HPDE6-E6E7 (cell line): ENCODE measurements around the gene SMAD7.
A peak's percentile ranks its signal among the peaks of the same experiment; 100 is the strongest.

Experiments
- DNase-seq: peaks from one replicate; pipeline ENCODE4 v3.0.0; 2011; ENCODE audit warnings: missing footprints; ENCODE audit errors: extremely low spot score

SMAD7 gene

GRCh38 chr18:48986851-48987761 lies 36.3 kb upstream of the SMAD7 start:
- DNase-seq, result no peak

GRCh38 chr18:48985161-48985560 lies 34.4 kb upstream of the SMAD7 start:
- DNase-seq, result no peak

- no peak for DNase-seq
Measured at GRCh38 chr18:48983793-48984437, 33.1 kb upstream of the SMAD7 start.

GRCh38 chr18:48982266-48982665 lies 31.5 kb upstream of the SMAD7 start:
- no peak for DNase-seq

GRCh38 chr18:48979944-48980890 lies 29.5 kb upstream of the SMAD7 start:
- no peak for DNase-seq

- no peak for DNase-seq
Measured at GRCh38 chr18:48977914-48978313, 27.1 kb upstream of the SMAD7 start.

GRCh38 chr18:48975817-48976649 lies 25.3 kb upstream of the SMAD7 start:
- peak; percentile 100 for DNase-seq

GRCh38 chr18:48975120-48975816 lies 24.5 kb upstream of the SMAD7 start:
- DNase-seq, result no peak

GRCh38 chr18:48974304-48975119 lies 23.7 kb upstream of the SMAD7 start:
- DNase-seq, result no peak

GRCh38 chr18:48973731-48974130 lies 23.0 kb upstream of the SMAD7 start:
- DNase-seq, result no peak

GRCh38 chr18:48968412-48969215 lies 17.8 kb upstream of the SMAD7 start:
- no peak for DNase-seq

GRCh38 chr18:48967545-48967944 lies 16.8 kb upstream of the SMAD7 start:
- no peak for DNase-seq

GRCh38 chr18:48966523-48966922 lies 15.8 kb upstream of the SMAD7 start:
- DNase-seq, result no peak

- no peak for DNase-seq
Measured at GRCh38 chr18:48963586-48964470, 13.1 kb upstream of the SMAD7 start.

GRCh38 chr18:48962994-48963561 lies 12.3 kb upstream of the SMAD7 start:
- DNase-seq, result no peak

GRCh38 chr18:48962252-48962993 lies 11.7 kb upstream of the SMAD7 start:
- DNase-seq, result no peak

- no peak for DNase-seq
Measured at GRCh38 chr18:48961547-48961946, 10.8 kb upstream of the SMAD7 start.
